Ascending aorta (tissue), 2 donors: ENCODE measurements around the gene ARRB1. TPM values are rescaled to one million over a fixed set of nuclear protein-coding genes. Genes with fewer than 3 reads are reported as not detected.
A peak's percentile ranks its signal among the peaks of the same experiment; 100 is the strongest.

Experiments used
- DNase-seq, 2 donors: peaks; one replicate each; pipeline ENCODE4 v3.0.0-alpha.2; 2019; ENCODE audit warnings: low spot score in 2 of 2
- H3K27ac ChIP-seq, 2 donors: fragments of 200-600 bp; sonication (generic); one replicate each; pipeline ENCODE4 v1.5.1; 2016 to 2017; ENCODE audit warnings: mild to moderate bottlenecking in 1 of 2
- H3K27me3 ChIP-seq: fragments of 200-600 bp; sonication (generic); one replicate; pipeline ENCODE4 v1.5.1; 2017
- H3K36me3 ChIP-seq, 2 donors: fragments of 200-600 bp; sonication (generic); one replicate each; pipeline ENCODE4 v1.5.1; 2016
- H3K4me1 ChIP-seq, 2 donors: fragments of 200-600 bp; sonication (generic); one replicate each; pipeline ENCODE4 v1.5.1; 2016 to 2017; ENCODE audit warnings: mild to moderate bottlenecking in 1 of 2
- H3K4me3 ChIP-seq, 2 donors: fragments of 200-600 bp; sonication (generic); one replicate each; pipeline ENCODE4 v1.5.1; 2016 to 2017; ENCODE audit warnings: mild to moderate bottlenecking in 1 of 2
- H3K9me3 ChIP-seq, 2 donors: fragments of 200-600 bp; sonication (generic); one replicate each; pipeline ENCODE4 v1.5.1; 2016
- intact Hi-C: fragments of 100-400 bp; cut with DNase I; formaldehyde crosslinking; loops from one replicate; pipeline ENCODE4 v1.15.1; 2023
- total RNA-seq: library from RNA; depleted of rRNA; stranded (reverse); fragments of >200 nt; gene quantifications from one replicate; pipeline ENCODE4 v1.1.0, GENCODE V29; 2016
- TF ChIP-seq, protein P1 (sequence below), 3 experiments: fragments of 200-600 bp in 2 of 3; fragments of 450-650 bp in 1 of 3; sonication (generic) in 2 of 3; IDR thresholded peaks; one replicate each; pipeline ENCODE4 v1.5.1; 2016 to 2019; ENCODE audit warnings: antibody characterized with exemption in 3 of 3, mild to moderate bottlenecking in 1 of 3, moderate library complexity in 1 of 3

ARRB1 gene
- total RNA-seq, 1 donor from 2014 or later: 78.2 TPM

DNA sequence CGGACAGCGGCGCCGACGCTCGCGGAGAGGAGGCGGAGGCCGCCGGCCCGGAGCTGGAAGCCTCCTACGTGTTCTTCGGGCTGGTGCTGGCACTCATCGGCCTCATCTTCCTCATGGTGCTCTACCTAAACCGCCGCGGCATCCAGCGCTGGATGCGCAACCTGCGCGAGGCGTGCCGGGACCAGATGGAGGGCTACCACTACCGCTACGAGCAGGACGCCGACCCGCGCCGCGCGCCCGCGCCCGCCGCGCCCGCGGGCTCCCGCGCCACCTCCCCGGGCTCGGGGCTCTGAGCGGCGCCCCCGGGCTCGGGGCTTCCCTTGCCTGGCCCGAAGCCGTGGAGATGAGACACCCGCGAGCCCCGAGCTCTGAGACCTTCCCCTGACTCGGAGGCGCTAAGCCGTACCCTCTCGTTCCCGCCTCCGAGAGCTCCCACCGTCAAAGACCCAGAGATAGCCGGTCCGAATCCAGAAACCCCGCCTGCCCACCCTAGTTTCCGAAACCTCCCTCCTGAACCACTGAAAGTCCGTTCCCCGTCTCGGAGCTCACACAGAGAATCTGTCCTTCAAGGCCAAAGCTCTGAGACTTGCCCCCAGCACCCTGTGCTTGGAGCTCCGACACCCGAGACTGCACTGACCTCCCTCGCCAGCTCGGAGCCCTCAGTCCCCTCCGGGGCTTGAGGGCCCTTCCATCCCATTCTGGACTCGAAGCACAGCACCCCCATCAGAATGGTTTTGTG, 109.4 kb downstream of the ARRB1 start:
- Histone ChIP-seq H3K9me3 (no peaks in the 10 kb centered on the region), H3K36me3 (no peaks in the 10 kb centered on the region), H3K27me3 (peaks cover 5% of the 10 kb centered on the region), H3K4me1 (peaks cover 2 to 4% of the 10 kb centered on the region in 2 donors), H3K27ac (no peak overlapping the region), H3K4me3 (peak overlapping the region; percentile 45 to 65)
- no peak for DNase-seq
- TF ChIP-seq, protein P1, sequence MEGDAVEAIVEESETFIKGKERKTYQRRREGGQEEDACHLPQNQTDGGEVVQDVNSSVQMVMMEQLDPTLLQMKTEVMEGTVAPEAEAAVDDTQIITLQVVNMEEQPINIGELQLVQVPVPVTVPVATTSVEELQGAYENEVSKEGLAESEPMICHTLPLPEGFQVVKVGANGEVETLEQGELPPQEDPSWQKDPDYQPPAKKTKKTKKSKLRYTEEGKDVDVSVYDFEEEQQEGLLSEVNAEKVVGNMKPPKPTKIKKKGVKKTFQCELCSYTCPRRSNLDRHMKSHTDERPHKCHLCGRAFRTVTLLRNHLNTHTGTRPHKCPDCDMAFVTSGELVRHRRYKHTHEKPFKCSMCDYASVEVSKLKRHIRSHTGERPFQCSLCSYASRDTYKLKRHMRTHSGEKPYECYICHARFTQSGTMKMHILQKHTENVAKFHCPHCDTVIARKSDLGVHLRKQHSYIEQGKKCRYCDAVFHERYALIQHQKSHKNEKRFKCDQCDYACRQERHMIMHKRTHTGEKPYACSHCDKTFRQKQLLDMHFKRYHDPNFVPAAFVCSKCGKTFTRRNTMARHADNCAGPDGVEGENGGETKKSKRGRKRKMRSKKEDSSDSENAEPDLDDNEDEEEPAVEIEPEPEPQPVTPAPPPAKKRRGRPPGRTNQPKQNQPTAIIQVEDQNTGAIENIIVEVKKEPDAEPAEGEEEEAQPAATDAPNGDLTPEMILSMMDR (IDR thresholded peaks at IDR 0.05): no peak
- intact Hi-C loops: loop anchor here (2.0 kb wide), 1 partner anchor 313 kb away; no protein-coding TSS in a partner anchor

DNA sequence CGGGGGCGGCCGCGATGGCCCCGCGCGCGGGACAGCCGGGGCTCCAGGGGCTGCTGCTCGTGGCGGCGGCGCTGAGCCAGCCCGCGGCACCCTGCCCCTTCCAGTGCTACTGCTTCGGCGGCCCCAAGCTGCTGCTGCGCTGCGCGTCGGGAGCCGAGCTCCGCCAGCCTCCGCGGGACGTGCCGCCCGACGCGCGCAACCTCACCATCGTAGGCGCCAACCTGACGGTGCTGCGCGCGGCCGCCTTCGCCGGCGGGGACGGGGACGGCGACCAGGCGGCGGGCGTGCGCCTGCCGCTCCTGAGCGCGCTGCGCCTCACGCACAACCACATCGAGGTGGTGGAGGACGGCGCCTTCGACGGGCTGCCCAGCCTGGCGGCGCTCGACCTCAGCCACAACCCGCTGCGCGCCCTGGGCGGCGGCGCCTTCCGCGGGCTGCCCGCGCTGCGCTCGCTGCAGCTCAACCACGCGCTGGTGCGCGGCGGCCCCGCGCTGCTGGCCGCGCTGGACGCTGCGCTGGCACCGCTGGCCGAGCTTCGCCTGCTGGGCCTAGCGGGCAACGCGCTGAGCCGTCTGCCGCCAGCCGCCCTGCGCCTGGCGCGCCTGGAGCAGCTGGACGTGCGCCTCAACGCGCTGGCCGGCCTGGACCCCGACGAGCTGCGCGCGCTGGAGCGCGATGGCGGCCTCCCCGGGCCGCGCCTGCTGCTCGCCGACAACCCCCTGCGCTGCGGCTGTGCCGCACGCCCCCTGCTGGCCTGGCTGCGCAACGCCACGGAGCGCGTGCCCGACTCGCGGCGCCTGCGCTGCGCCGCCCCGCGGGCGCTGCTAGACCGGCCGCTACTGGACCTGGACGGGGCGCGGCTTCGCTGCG, 110.2 kb downstream of the ARRB1 start:
- no peaks in the 10 kb centered on the region for H3K36me3 ChIP-seq
- H3K27me3 ChIP-seq: peaks cover 5% of the 10 kb centered on the region
- H3K4me3 ChIP-seq: peak overlapping the region; percentile 45 to 65
- TF ChIP-seq, protein P1 (IDR thresholded peaks at IDR 0.05): peak; percentile 8 to 97 (median 33)
- DNase-seq: peak; percentile 24 to 85
- intact Hi-C loops: loop anchor here (2.0 kb wide), 1 partner anchor 312 kb away; no protein-coding TSS in a partner anchor
- no peaks in the 10 kb centered on the region for H3K9me3 ChIP-seq
- peaks cover 2 to 4% of the 10 kb centered on the region in 2 donors for H3K4me1 ChIP-seq
- no peak overlapping the region for H3K27ac ChIP-seq

GRCh38 chr11:75240311-75241035, 111.0 kb downstream of the ARRB1 start, which contains the start of gene TPBGL:
TSS of gene TPBGL (plus strand) at chr11:75240774. CDS start at chr11:75241050, 276 bp downstream.
- Histone ChIP-seq H3K27ac (no peak within 1 kb of the TSS), H3K9me3 (no peaks in the 10 kb centered on the region), H3K36me3 (no peaks in the 10 kb centered on the region), H3K27me3 (peaks cover 5% of the 10 kb centered on the region), H3K4me3 (peak within 1 kb of the TSS; percentile 45 to 65), H3K4me1 (peaks cover 2 to 4% of the 10 kb centered on the region in 2 donors)
- DNase-seq: peak in 1 of 2 donors; percentile 58
- intact Hi-C loops: loop anchor here (2.0 kb wide), 1 partner anchor 312 kb away; no protein-coding TSS in a partner anchor
- TF ChIP-seq, protein P1 (IDR thresholded peaks at IDR 0.05): no peak

GRCh38 chr11:75239531-75240290, 111.8 kb downstream of the ARRB1 start:
- TF ChIP-seq, protein P1 (IDR thresholded peaks at IDR 0.05): no peak
- no peak overlapping the region for H3K4me3 ChIP-seq
- no peaks in the 10 kb centered on the region for H3K36me3 ChIP-seq
- DNase-seq: peak in 1 of 2 donors; percentile 50
- no peaks in the 10 kb centered on the region for H3K9me3 ChIP-seq
- H3K27ac ChIP-seq: no peak overlapping the region
- intact Hi-C loops: loop anchor here (2.0 kb wide), 1 partner anchor 311 kb away; no protein-coding TSS in a partner anchor
- H3K27me3 ChIP-seq: peaks cover 5% of the 10 kb centered on the region
- peaks cover 2 to 4% of the 10 kb centered on the region in 2 donors for H3K4me1 ChIP-seq
